WTC11 (cell line): ENCODE results near the gene ATP2B2. TPM values are rescaled to one million over a fixed set of nuclear protein-coding genes. Genes with fewer than 3 reads are reported as not detected.

Experiments used
- ATAC-seq: fragments of 200-7000 bp; cut with Tn5 transposase; 2 replicates; pipeline ENCODE4 v1.10.0; 2021; ENCODE audit warnings: mild to moderate bottlenecking, moderate library complexity
- CTCF ChIA-PET: fragments of 300-600 bp; sonication (Branson Sonifier 250); formaldehyde crosslinking; loops from one replicate; lab custom pipeline; 2021; ENCODE audit warnings: antibody characterized with exemption; lab: Charles Lee
- POLR2A ChIA-PET: fragments of 350-600 bp; sonication (Branson Sonifier 250); formaldehyde crosslinking; loops from one replicate; lab custom pipeline; 2021; ENCODE audit warnings: antibody characterized with exemption; lab: Charles Lee
- DNase-seq: peaks from one replicate; pipeline ENCODE4 v3.0.0; 2021; ENCODE audit warnings: low spot score
- H3K27ac Mint-ChIP-seq: 2 replicates; pipeline ENCODE4 v1.8.0; 2021; ENCODE audit warnings: mixed read lengths
- H3K27me3 Mint-ChIP-seq: 2 replicates; pipeline ENCODE4 v1.8.0; 2021; ENCODE audit warnings: low read depth, mild to moderate bottlenecking, moderate library complexity, mixed read lengths
- H3K36me3 Mint-ChIP-seq: 2 replicates; pipeline ENCODE4 v1.8.0; 2021; ENCODE audit warnings: mixed read lengths
- H3K4me1 Mint-ChIP-seq: 2 replicates; pipeline ENCODE4 v1.8.0; 2022; ENCODE audit warnings: mixed read lengths
- H3K4me3 Mint-ChIP-seq: 2 replicates; pipeline ENCODE4 v1.8.0; 2021; ENCODE audit warnings: mild to moderate bottlenecking, moderate library complexity, mixed read lengths
- H3K9me3 Mint-ChIP-seq: 2 replicates; pipeline ENCODE4 v1.8.0; 2021; ENCODE audit warnings: mixed read lengths
- CDX4 ChIP-seq: fragments of 250-450 bp; sonication (Bioruptor Pico); IDR thresholded peaks from 2 replicates; pipeline ENCODE4 v1.9.0; 2021; ENCODE audit warnings: moderate library complexity, mild to moderate bottlenecking, inconsistent platforms, borderline replicate concordance
- FOXJ3 ChIP-seq: sonication (generic); formaldehyde crosslinking; IDR thresholded peaks from 2 replicates; pipeline ENCODE4 v1.9.0; 2021; ENCODE audit warnings: missing genetic modification reagents, mild to moderate bottlenecking, borderline replicate concordance
- FOXK1 ChIP-seq: sonication (generic); formaldehyde crosslinking; IDR thresholded peaks from 2 replicates; pipeline ENCODE4 v1.8.0; 2022; ENCODE audit warnings: mild to moderate bottlenecking, moderate library complexity, missing genetic modification reagents
- FOXP4 ChIP-seq: sonication (generic); formaldehyde crosslinking; IDR thresholded peaks from 2 replicates; pipeline ENCODE4 v1.8.0; 2022; ENCODE audit warnings: mild to moderate bottlenecking, missing genetic modification reagents
- HMGA2 ChIP-seq: fragments of 250-450 bp; sonication (Bioruptor Pico); IDR thresholded peaks from 2 replicates; pipeline ENCODE4 v1.4.0; 2021; ENCODE audit warnings: mild to moderate bottlenecking, moderate library complexity
- IRF1 ChIP-seq: sonication (generic); formaldehyde crosslinking; IDR thresholded peaks from 2 replicates; pipeline ENCODE4 v1.8.0; 2023; ENCODE audit warnings: missing genetic modification reagents
- KAT7 ChIP-seq: sonication (generic); formaldehyde crosslinking; IDR thresholded peaks from 2 replicates; pipeline ENCODE4 v1.8.1; 2023; ENCODE audit warnings: missing genetic modification reagents, mild to moderate bottlenecking, borderline replicate concordance
- MLX ChIP-seq: sonication (generic); formaldehyde crosslinking; IDR thresholded peaks from 2 replicates; pipeline ENCODE4 v1.8.1; 2023; ENCODE audit warnings: mild to moderate bottlenecking, missing genetic modification reagents, moderate library complexity
- NFATC4 ChIP-seq: fragments of 250-450 bp; sonication (Bioruptor Pico); IDR thresholded peaks from 2 replicates; pipeline ENCODE4 v1.9.0; 2021; ENCODE audit warnings: mild to moderate bottlenecking
- SMAD3 ChIP-seq: sonication (generic); formaldehyde crosslinking; IDR thresholded peaks from 2 replicates; pipeline ENCODE4 v1.8.0; 2022; ENCODE audit warnings: missing genetic modification reagents, mild to moderate bottlenecking, borderline replicate concordance
- TP53 ChIP-seq: sonication (generic); formaldehyde crosslinking; IDR thresholded peaks from 2 replicates; pipeline ENCODE4 v1.8.1; 2023; ENCODE audit warnings: mild to moderate bottlenecking, missing genetic modification reagents
- ZNF423 ChIP-seq: fragments of 250-450 bp; sonication (Bioruptor Pico); IDR thresholded peaks from 2 replicates; pipeline ENCODE4 v2.1.2; 2022; ENCODE audit warnings: mild to moderate bottlenecking, moderate library complexity
- ZNF532 ChIP-seq: fragments of 250-450 bp; sonication (Bioruptor Pico); IDR thresholded peaks from 2 replicates; pipeline ENCODE4 v1.9.0; 2021; ENCODE audit warnings: mild to moderate bottlenecking, borderline replicate concordance
- total RNA-seq: library from RNA; stranded (reverse); gene quantifications from 3 replicates; pipeline ENCODE4 v1.2.3, GENCODE V29; 2021

ATP2B2 gene
- total RNA-seq, 1 experiment from 2014 or later, result 0.48 TPM

- Mint-ChIP-seq H3K27me3 (no peaks in the 10 kb centered on the region), H3K9me3 (no peaks in the 10 kb centered on the region), H3K4me1 (0 out of 2 replicates have a peak, but pooled peaks cover 3% of the 10 kb centered on the region), H3K27ac (no peak overlapping the region), H3K36me3 (no peaks in the 10 kb centered on the region), H3K4me3 (no peak overlapping the region)
- no peak for TF ChIP-seq ZNF423 (CRISPR knock-in tag)
- no peak for TF ChIP-seq SMAD3 (CRISPR knock-in tag)
- TF ChIP-seq ZNF532 (CRISPR knock-in tag), result no peak
- TF ChIP-seq FOXK1 (CRISPR knock-in tag), result no peak
- DNase-seq (no peak), ATAC-seq (no peak)
- POLR2A ChIA-PET, result no interaction called here
- CTCF ChIA-PET, result interaction anchor here (0.7 to 2.2 kb wide), 6 partner anchors 8 to 367 kb away, joined by 3 to 6 read pairs (median 4); no protein-coding TSS in a partner anchor
These were observed 165.9 kb downstream of the ATP2B2 start for GRCh38 chr3:10339376-10339955.

- Mint-ChIP-seq H3K36me3 (no peaks in the 10 kb centered on the region), H3K27ac (no peak overlapping the region)
- DNase-seq (no peak), ATAC-seq (no peak)
- CTCF ChIA-PET, result interaction anchor here (1.1 to 2.2 kb wide), 4 partner anchors 10 to 365 kb away, joined by 3 to 6 read pairs (median 3); no protein-coding TSS in a partner anchor
- POLR2A ChIA-PET, result interaction anchor here (0.6 kb wide), 1 partner anchor 845 kb away, joined by 7 read pairs; no protein-coding TSS in a partner anchor
- no peak for TF ChIP-seq KAT7 (CRISPR knock-in tag)
- no peak for TF ChIP-seq CDX4 (CRISPR knock-in tag)
- no peak for TF ChIP-seq TP53 (CRISPR knock-in tag)
- no peak for TF ChIP-seq IRF1 (CRISPR knock-in tag)
- TF ChIP-seq HMGA2 (CRISPR knock-in tag), result no peak
- TF ChIP-seq NFATC4, result no peak
- no peak for TF ChIP-seq FOXJ3 (CRISPR knock-in tag)
- no peak for TF ChIP-seq MLX
- no peak for TF ChIP-seq FOXP4 (CRISPR knock-in tag)
- TF ChIP-seq, all 79 proteins: peak for 0
- Mint-ChIP-seq H3K4me1 (0 out of 2 replicates have a peak, but pooled peaks cover 5% of the 10 kb centered on the region), H3K9me3 (no peaks in the 10 kb centered on the region), H3K4me3 (no peak overlapping the region), H3K27me3 (no peaks in the 10 kb centered on the region)
These were observed 166.6 kb downstream of the ATP2B2 start for GRCh38 chr3:10338591-10339353.
